ENCODE results near the gene TRAP1. TPM values are rescaled to one million over a fixed set of nuclear protein-coding genes. Genes with fewer than 3 reads are reported as not detected.

Gene TRAP1
- total RNA-seq, 6 experiments from 2014 or later = 97.6 to 118 (median 103) TPM

- no peak for TF ChIP-seq CTCF (IDR thresholded peaks at IDR 0.05)
- Mint-ChIP-seq H3K27me3 (ENCODE audit: insufficient read depth) (no peaks in the 10 kb centered on the region), H3K4me1 (ENCODE audit: low read depth) (peaks cover 8% of the 10 kb centered on the region; the same call in 1 of the 2 replicates), H3K36me3 (ENCODE audit: low read depth) (peaks cover 8% of the 10 kb centered on the region; the same call in 1 of the 2 replicates), H3K4me3 (no peak overlapping the region), H3K9me3 (no peaks in the 10 kb centered on the region), H3K27ac (no peak overlapping the region)
- no peak for DNase-seq
Observed at GRCh38 chr16:3650631-3651265, 66.6 kb downstream of the TRAP1 start.

- Mint-ChIP-seq H3K36me3 (ENCODE audit: low read depth) (0 out of 2 replicates have a peak, but pooled peaks cover 2% of the 10 kb centered on the region), H3K4me3 (no peak overlapping the region), H3K4me1 (ENCODE audit: low read depth) (peaks cover 14% of the 10 kb centered on the region), H3K27ac (no peak overlapping the region), H3K9me3 (no peaks in the 10 kb centered on the region), H3K27me3 (ENCODE audit: insufficient read depth) (no peaks in the 10 kb centered on the region; the same call in 1 of the 2 replicates)
- no peak for TF ChIP-seq CTCF (IDR thresholded peaks at IDR 0.05)
- no peak for DNase-seq
Observed at GRCh38 chr16:3646348-3646920, 70.9 kb downstream of the TRAP1 start.

GRCh38 chr16:3645504-3646347 lies 71.6 kb downstream of the TRAP1 start:
- no peaks in the 10 kb centered on the region; the same call in 1 of the 2 replicates for H3K27me3 Mint-ChIP-seq (ENCODE audit: insufficient read depth)
- no peak overlapping the region for H3K4me3 Mint-ChIP-seq
- DNase-seq = no peak
- no peak overlapping the region for H3K27ac Mint-ChIP-seq
- no peaks in the 10 kb centered on the region for H3K9me3 Mint-ChIP-seq
- H3K36me3 Mint-ChIP-seq (ENCODE audit: low read depth) = no peaks in the 10 kb centered on the region
- peaks cover 14% of the 10 kb centered on the region for H3K4me1 Mint-ChIP-seq (ENCODE audit: low read depth)
- no peak for TF ChIP-seq CTCF (IDR thresholded peaks at IDR 0.05)

GRCh38 chr16:3645108-3645503 lies 72.2 kb downstream of the TRAP1 start:
- no peak for TF ChIP-seq CTCF (IDR thresholded peaks at IDR 0.05)
- H3K36me3 Mint-ChIP-seq (ENCODE audit: low read depth) = no peaks in the 10 kb centered on the region
- H3K4me3 Mint-ChIP-seq = no peak overlapping the region
- DNase-seq = no peak
- no peak overlapping the region for H3K27ac Mint-ChIP-seq
- no peaks in the 10 kb centered on the region; the same call in 1 of the 2 replicates for H3K27me3 Mint-ChIP-seq (ENCODE audit: insufficient read depth)
- H3K4me1 Mint-ChIP-seq (ENCODE audit: low read depth) = peaks cover 14% of the 10 kb centered on the region
- no peaks in the 10 kb centered on the region for H3K9me3 Mint-ChIP-seq

- TF ChIP-seq CTCF (IDR thresholded peaks at IDR 0.05) = no peak
- H3K27me3 Mint-ChIP-seq (ENCODE audit: insufficient read depth) = no peaks in the 10 kb centered on the region; the same call in 1 of the 2 replicates
- H3K9me3 Mint-ChIP-seq = no peaks in the 10 kb centered on the region
- peaks cover 14% of the 10 kb centered on the region for H3K4me1 Mint-ChIP-seq (ENCODE audit: low read depth)
- no peaks in the 10 kb centered on the region for H3K36me3 Mint-ChIP-seq (ENCODE audit: low read depth)
- DNase-seq = no peak
- H3K27ac Mint-ChIP-seq = no peak overlapping the region
- no peak overlapping the region for H3K4me3 Mint-ChIP-seq
Observed at GRCh38 chr16:3643095-3643730, 74.1 kb downstream of the TRAP1 start.
